ENCODE results near the gene TMEM151A. TPM values are rescaled to one million over a fixed set of nuclear protein-coding genes. Genes with fewer than 3 reads are reported as not detected.
A peak's percentile ranks its signal among the peaks of the same experiment; 100 is the strongest.

Gene TMEM151A
- total RNA-seq, 1 experiment from 2014 or later = not detected

GRCh38 chr11:66283461-66284105, 8.1 kb upstream of the TMEM151A start:
- no peaks in the 10 kb centered on the region for H3F3A ChIP-seq (ENCODE audit: low read length, unreplicated experiment)
- no peaks in the 10 kb centered on the region for H4K20me1 ChIP-seq (ENCODE audit: low read length)
- ChIA-PET CTCF (interaction anchor here (0.6 kb wide), 1 partner anchor 52 kb away, joined by 3 read pairs; the partner anchor contains the start of gene RIN1), POLR2A (ENCODE audit: unreplicated experiment) (no interaction called here)
- no peaks in the 10 kb centered on the region for H3K9me3 ChIP-seq (ENCODE audit: low read length)
- H3K9me2 ChIP-seq (replicated peaks; ENCODE audit: low read length) = no peaks in the 10 kb centered on the region
- H3K9ac ChIP-seq (ENCODE audit: low read length) = no peak overlapping the region
- intact Hi-C loops (cut with micrococcal nuclease) = no loop called here
- H2AFZ ChIP-seq (ENCODE audit: low read length) = no peak overlapping the region
- BruUV-seq (replicated peaks) = no TSS peak
- H3K4me1 ChIP-seq (ENCODE audit: insufficient read depth, low read length) = peaks cover 18% of the 10 kb centered on the region
- DNase-seq (no peak), ATAC-seq (no peak)
- no peaks in the 10 kb centered on the region for H3K27me3 ChIP-seq (ENCODE audit: low read length)
- peaks cover 21% of the 10 kb centered on the region for H3K79me2 ChIP-seq (ENCODE audit: low read length)
- no peaks in the 10 kb centered on the region for H3K36me3 ChIP-seq (ENCODE audit: low read depth, low read length)
- no peak overlapping the region for H3K27ac ChIP-seq (ENCODE audit: low read length)
- no peak overlapping the region for H3K4me2 ChIP-seq (ENCODE audit: low read length)
- no peak overlapping the region for H3K4me3 ChIP-seq (ENCODE audit: low read length)
- TF ChIP-seq CTCF (conservative IDR thresholded peaks at IDR 0.05; ENCODE audit: low read depth, low read length) (peak; percentile 36; the same call in 1 of the 2 replicates), EZH2phosphoT487 (IDR thresholded peaks at IDR 0.05; ENCODE audit: borderline replicate concordance, low read length) (no peak)

GRCh38 chr11:66284526-66285078, 7.1 kb upstream of the TMEM151A start:
- Histone ChIP-seq H3K9me3 (ENCODE audit: low read length) (no peaks in the 10 kb centered on the region), H4K20me1 (ENCODE audit: low read length) (no peaks in the 10 kb centered on the region), H3K4me3 (ENCODE audit: low read length) (no peak overlapping the region), H3K4me1 (ENCODE audit: insufficient read depth, low read length) (peaks cover 19% of the 10 kb centered on the region), H3K27me3 (ENCODE audit: low read length) (no peaks in the 10 kb centered on the region), H3F3A (ENCODE audit: low read length, unreplicated experiment) (no peaks in the 10 kb centered on the region), H3K4me2 (ENCODE audit: low read length) (no peak overlapping the region), H2AFZ (ENCODE audit: low read length) (no peak overlapping the region), H3K27ac (ENCODE audit: low read length) (no peak overlapping the region), H3K79me2 (ENCODE audit: low read length) (peaks cover 23% of the 10 kb centered on the region), H3K9me2 (replicated peaks; ENCODE audit: low read length) (no peaks in the 10 kb centered on the region), H3K36me3 (ENCODE audit: low read depth, low read length) (no peaks in the 10 kb centered on the region), H3K9ac (ENCODE audit: low read length) (no peak overlapping the region)
- CTCF ChIA-PET = interaction anchor here (0.6 kb wide), 1 partner anchor 51 kb away, joined by 3 read pairs; the partner anchor contains the start of gene RIN1
- no peak for TF ChIP-seq EZH2 (IDR thresholded peaks at IDR 0.05; ENCODE audit: low read length, unreplicated experiment)
- TF ChIP-seq EZH2phosphoT487 (IDR thresholded peaks at IDR 0.05; ENCODE audit: borderline replicate concordance, low read length) = no peak
- no peak for TF ChIP-seq CTCF (conservative IDR thresholded peaks at IDR 0.05; ENCODE audit: low read depth, low read length)
- no TSS peak for BruUV-seq (replicated peaks)
- intact Hi-C loops (cut with micrococcal nuclease) = no loop called here
- no peak for ATAC-seq
- no peak for DNase-seq
- POLR2A ChIA-PET (ENCODE audit: unreplicated experiment) = no interaction called here

DNA sequence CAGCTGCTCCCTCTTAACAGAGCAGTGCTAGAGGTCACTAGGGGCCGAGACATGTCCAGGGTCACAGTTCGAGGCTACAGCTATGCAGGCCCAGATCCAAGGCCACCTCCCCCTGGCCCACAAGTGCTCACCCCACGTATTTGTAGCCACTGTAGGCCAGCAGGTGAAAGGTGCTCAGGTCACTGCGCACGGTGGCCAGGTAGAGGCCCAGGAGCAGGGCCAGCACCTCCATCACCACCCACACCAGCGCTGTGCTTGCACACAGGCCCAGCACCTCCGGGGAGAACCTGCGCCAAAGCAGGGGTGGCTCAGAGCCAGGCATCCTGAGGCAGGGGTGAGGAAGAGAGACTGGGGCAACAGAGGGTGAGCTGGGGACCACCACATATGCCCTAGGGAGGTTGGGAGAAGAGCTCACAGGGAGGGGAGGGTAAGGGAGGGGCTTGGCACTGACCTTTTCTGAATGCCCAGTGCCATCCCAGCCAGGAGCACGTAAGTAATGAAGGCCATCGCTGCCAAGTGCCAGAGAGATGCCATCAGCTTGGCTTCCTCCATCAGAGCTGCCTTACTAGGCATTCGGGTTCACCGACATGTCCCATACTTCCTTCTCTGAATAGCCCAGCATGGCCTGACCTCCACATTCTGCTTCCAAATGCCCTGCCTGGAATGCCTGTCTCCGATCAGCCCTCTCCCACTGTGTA, 6.3 kb upstream of the TMEM151A start:
- Histone ChIP-seq H4K20me1 (ENCODE audit: low read length) (no peaks in the 10 kb centered on the region), H3K36me3 (ENCODE audit: low read depth, low read length) (no peaks in the 10 kb centered on the region), H3K9me3 (ENCODE audit: low read length) (no peaks in the 10 kb centered on the region), H3K79me2 (ENCODE audit: low read length) (peaks cover 23% of the 10 kb centered on the region), H3F3A (ENCODE audit: low read length, unreplicated experiment) (no peaks in the 10 kb centered on the region), H3K4me2 (ENCODE audit: low read length) (no peak overlapping the region), H3K9me2 (replicated peaks; ENCODE audit: low read length) (no peaks in the 10 kb centered on the region), H3K4me3 (ENCODE audit: low read length) (no peak overlapping the region), H3K9ac (ENCODE audit: low read length) (no peak overlapping the region), H3K4me1 (ENCODE audit: insufficient read depth, low read length) (peaks cover 25% of the 10 kb centered on the region), H2AFZ (ENCODE audit: low read length) (no peak overlapping the region), H3K27me3 (ENCODE audit: low read length) (no peaks in the 10 kb centered on the region), H3K27ac (ENCODE audit: low read length) (no peak overlapping the region)
- no TSS peak for BruUV-seq (replicated peaks)
- ATAC-seq (no peak), DNase-seq (no peak)
- intact Hi-C loops (cut with micrococcal nuclease) = no loop called here
- CTCF ChIA-PET = no interaction called here
- TF ChIP-seq EZH2 (IDR thresholded peaks at IDR 0.05; ENCODE audit: low read length, unreplicated experiment) = no peak
- TF ChIP-seq CTCF (conservative IDR thresholded peaks at IDR 0.05; ENCODE audit: low read depth, low read length) = no peak
- TF ChIP-seq EZH2phosphoT487 (IDR thresholded peaks at IDR 0.05; ENCODE audit: borderline replicate concordance, low read length) = no peak
- POLR2A ChIA-PET (ENCODE audit: unreplicated experiment) = no interaction called here

All from PC-3 (cell line).